ENCODE measurements around the gene ZNF792.

DNA sequence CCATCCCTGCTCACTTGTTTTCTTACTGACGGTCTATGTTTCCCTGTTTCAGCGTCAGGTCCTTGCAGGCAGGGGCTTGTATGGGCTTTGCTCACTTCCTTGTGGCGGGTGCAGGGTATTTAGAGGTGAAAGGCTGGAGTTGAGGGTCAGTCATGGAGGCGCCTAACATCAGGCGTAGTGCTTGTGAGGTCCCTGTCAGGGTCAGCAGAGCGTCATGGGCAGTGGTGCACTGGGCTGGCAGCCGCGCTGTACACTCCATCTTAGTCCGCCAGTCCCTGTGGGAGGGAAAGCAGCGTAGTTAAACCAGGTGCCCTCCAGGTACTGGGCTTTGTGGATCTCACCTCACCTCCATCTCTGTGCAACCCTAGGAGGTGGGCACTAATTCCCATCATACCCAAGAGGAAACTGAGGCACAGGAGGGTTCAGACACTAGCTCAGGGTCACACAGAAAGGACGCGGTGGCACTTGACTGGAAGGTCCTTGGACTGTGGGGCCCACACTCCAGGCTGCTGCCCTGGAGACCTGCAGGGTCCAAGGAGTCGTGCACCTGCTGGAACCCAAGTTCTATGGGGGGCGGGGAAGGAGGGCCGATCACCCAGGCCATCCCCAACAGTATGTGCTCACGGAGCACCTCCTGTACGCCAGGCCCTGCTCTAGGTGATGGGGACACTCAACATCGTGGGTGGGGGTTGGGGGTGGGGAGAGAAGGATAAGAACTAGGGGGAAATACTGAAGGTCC is 40.7 kb upstream of the ZNF792 start:
- no peak for TF ChIP-seq FOXM1 (IDR thresholded peaks at IDR 0.05; ENCODE audit: borderline replicate concordance, low read depth)
- TF ChIP-seq NFIC (IDR thresholded peaks at IDR 0.05): no peak
- no peak for TF ChIP-seq CEBPB (IDR thresholded peaks at IDR 0.05)
- TF ChIP-seq EP300 (IDR thresholded peaks at IDR 0.05; ENCODE audit: borderline replicate concordance): no peak
- no peak for TF ChIP-seq CREB1 (IDR thresholded peaks at IDR 0.05; ENCODE audit: low read depth)
- TF ChIP-seq TCF12 (IDR thresholded peaks at IDR 0.05; ENCODE audit: low read depth): no peak
